GM21515 (cell line): ENCODE results near the gene CRACR2A.

ENCODE experiments used
- ATAC-seq: cut with Tn5 transposase; IDR thresholded peaks from one replicate; pipeline ENCODE4 v1.9.1; 2021; ENCODE audit not compliant: unreplicated experiment

Gene CRACR2A

GRCh38 chr12:3600039-3600720 is 152.7 kb downstream of the CRACR2A start:
- ATAC-seq = no peak

GRCh38 chr12:3598896-3599860 is 153.7 kb downstream of the CRACR2A start:
- ATAC-seq = no peak

- ATAC-seq = no peak
These were observed 155.2 kb downstream of the CRACR2A start for GRCh38 chr12:3597526-3598210.

- ATAC-seq = no peak
These were observed 156.1 kb downstream of the CRACR2A start for GRCh38 chr12:3596703-3597415.

GRCh38 chr12:3595721-3596120 is 157.2 kb downstream of the CRACR2A start:
- ATAC-seq = no peak

- ATAC-seq = no peak
These were observed 157.9 kb downstream of the CRACR2A start for GRCh38 chr12:3594966-3595365.

- no peak for ATAC-seq
These were observed 158.9 kb downstream of the CRACR2A start for GRCh38 chr12:3593906-3594483.

GRCh38 chr12:3592856-3593625 is 159.9 kb downstream of the CRACR2A start:
- no peak for ATAC-seq

- ATAC-seq = no peak
These were observed 163.2 kb downstream of the CRACR2A start for GRCh38 chr12:3589745-3590144.

GRCh38 chr12:3587402-3588013 is 165.4 kb downstream of the CRACR2A start:
- ATAC-seq = no peak

- ATAC-seq = no peak
These were observed 169.1 kb downstream of the CRACR2A start for GRCh38 chr12:3583656-3584334.

GRCh38 chr12:3580094-3580749 is 172.7 kb downstream of the CRACR2A start:
- ATAC-seq = no peak

- no peak for ATAC-seq
These were observed 173.3 kb downstream of the CRACR2A start for GRCh38 chr12:3579446-3580093.

- ATAC-seq = no peak
These were observed 174.4 kb downstream of the CRACR2A start for GRCh38 chr12:3578557-3578956.

- no peak for ATAC-seq
These were observed 176.0 kb downstream of the CRACR2A start for GRCh38 chr12:3576891-3577290.

GRCh38 chr12:3574986-3575385 is 177.9 kb downstream of the CRACR2A start:
- ATAC-seq = no peak

GRCh38 chr12:3572560-3572959 is 180.3 kb downstream of the CRACR2A start:
- no peak for ATAC-seq

- no peak for ATAC-seq
These were observed 181.2 kb downstream of the CRACR2A start for GRCh38 chr12:3571724-3572123.
